GM19372 (cell line): Measurements from ENCODE around the gene ERMP1.
"Not testable (repeated sequence)": the region's sequence is repeated elsewhere in the genome, so short reads cannot be mapped to it uniquely, and the experiment has no call there.

Experiments used
- ATAC-seq: cut with Tn5 transposase; IDR thresholded peaks from one replicate; pipeline ENCODE4 v1.9.1; 2021; ENCODE audit warnings: mild to moderate bottlenecking, low read depth, moderate library complexity; ENCODE audit not compliant: unreplicated experiment

Gene ERMP1

GRCh38 chr9:5786370-5787127, 46.4 kb downstream of the ERMP1 start:
- ATAC-seq = no peak

DNA sequence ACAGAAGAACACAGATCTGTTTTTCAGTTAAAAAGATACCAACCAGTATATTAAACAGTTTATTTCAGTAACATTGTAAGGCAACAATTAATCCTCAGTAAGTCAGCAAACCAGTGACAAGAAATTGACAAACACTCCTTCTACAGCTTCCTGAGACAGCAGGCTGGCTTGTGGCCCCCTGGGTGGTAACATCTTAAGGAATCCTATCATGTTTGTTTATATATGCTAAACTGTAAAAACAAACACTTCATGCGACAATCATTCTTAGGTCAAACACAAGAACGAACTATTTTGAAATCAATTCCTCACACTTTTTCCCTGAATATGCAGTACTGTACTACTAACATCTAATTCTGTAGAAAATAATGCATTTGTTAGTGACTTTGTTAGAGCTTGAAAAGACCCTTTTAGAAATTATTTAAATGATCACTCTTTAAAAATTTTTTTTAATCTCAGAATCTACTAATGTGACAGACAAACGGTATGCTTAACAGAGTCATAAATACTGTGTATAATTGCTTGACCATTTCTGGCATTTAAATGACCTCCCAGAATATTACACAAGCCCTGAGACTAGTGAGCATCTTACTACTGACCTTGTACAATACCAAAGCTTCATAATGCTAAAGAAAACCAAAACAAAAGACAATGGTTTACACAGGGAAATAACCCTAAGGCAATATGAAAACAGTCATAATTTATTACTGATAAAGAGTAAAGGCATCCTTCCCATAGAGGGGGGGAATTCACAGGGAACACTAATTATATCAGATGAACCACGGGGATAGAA, 48.2 kb downstream of the ERMP1 start:
- no peak for ATAC-seq

GRCh38 chr9:5783982-5784381, 48.9 kb downstream of the ERMP1 start:
- no peak for ATAC-seq

- not testable (repeated sequence) for ATAC-seq
Observed at GRCh38 chr9:5783420-5783819, 49.5 kb downstream of the ERMP1 start.

GRCh38 chr9:5779705-5780218, 53.2 kb downstream of the ERMP1 start:
- ATAC-seq = not testable (repeated sequence)

- no peak for ATAC-seq
Observed at GRCh38 chr9:5778805-5779204, 54.1 kb downstream of the ERMP1 start.

GRCh38 chr9:5773324-5773999, 59.5 kb downstream of the ERMP1 start:
- ATAC-seq = no peak

DNA sequence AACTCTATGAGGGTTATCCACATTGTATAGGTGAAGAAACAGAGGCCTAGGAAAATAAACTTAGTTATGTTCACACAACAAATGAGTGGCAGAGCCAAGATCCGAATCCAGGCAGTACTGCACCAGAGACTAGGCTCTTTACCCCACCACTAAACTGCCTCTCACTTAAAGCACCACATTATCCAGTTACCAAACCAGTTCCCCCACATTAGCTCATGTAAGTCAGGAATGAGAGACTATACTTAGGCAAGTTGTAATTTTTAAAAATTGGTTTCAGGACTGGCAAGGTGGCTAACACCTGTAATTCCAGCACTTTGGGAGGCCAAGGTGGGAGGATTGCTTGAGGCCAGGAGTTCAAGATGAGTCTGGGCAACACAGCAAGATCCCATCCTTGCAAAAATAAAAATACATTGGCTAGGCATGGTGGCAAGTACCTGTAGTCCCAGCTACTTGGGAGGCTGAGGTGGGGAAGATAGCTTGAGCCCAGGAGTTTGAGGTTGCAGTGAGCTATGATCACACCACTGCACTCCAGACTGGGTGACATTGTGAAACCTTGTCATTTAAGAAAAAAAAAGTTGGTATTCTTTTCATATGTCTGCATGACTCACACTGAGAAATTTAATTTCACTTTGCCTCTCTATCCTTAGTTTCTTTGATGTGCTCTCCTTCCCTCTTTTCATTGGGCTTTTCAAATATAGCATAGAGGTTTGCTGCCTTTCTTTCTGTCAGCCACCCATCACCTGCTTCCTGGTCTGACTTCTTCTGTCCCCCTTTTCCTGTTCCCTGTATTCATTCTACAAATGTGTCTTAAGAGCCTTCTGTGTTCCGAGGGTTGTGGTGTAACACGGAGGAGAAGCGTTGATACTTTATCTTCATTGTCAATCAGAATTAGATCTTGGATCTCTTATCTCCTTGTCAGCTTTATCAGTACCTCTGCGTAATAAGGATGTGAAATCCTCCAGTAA, 64.7 kb downstream of the ERMP1 start:
- no peak for ATAC-seq

GRCh38 chr9:5764130-5764868, 68.6 kb downstream of the ERMP1 start:
- ATAC-seq = peak; percentile 92

DNA sequence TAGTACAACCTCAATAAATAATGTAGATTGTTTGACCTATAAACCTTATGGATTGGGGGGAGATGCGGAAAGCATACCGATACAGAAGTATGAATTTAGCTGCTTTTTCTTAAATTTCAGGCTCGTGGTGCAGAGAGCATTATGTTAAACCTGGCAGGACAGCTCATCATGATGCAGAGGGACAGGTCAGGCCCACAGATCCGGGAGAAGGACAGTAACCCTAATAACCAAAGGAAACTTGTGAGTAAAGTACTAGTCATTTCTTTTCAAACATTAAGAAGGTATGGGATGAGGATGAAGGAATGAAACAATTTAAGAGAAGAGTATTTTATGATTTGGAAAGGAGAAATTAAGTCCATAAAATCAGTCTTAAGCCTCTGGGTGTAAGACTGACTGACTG, 70.5 kb downstream of the ERMP1 start:
- no peak for ATAC-seq

DNA sequence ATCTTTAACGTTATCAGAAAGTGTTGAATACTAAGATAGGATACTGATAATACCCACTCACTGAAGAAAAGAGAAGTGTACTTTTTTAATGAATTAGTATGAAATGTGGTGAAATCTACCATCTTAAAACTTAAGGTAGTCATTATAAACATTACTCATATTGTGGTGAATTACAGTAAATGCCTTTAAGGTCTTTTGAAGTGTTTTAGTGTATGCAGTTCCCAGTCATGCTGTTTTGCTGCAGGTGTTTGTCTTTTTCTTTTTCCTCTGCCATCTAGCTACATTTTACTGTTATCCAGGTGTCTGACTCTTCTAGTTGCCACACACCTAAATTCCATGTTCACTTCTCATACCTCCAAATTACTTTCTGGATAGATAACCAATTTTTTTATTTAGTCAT, 72.6 kb downstream of the ERMP1 start:
- no peak for ATAC-seq

DNA sequence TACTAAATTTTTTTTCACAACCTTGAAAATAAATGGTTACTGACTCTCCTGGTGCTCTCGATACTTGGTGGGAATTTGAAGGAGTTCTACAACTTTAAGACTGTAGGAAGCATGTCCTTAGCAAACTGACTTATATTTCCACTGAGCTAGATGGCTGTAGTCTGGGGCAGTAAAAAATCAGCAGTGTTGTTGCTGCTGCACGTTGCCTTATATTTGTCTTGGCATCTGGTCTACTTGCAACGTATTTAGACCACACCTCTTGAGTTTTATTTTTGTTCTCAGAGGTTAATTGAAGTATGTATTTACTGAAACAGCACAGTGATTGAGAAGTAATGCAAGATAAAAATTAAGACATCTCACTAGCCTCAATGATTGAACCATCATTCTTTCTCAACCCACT, 76.3 kb downstream of the ERMP1 start:
- ATAC-seq = no peak

GRCh38 chr9:5750569-5750968, 82.3 kb downstream of the ERMP1 start:
- no peak for ATAC-seq

DNA sequence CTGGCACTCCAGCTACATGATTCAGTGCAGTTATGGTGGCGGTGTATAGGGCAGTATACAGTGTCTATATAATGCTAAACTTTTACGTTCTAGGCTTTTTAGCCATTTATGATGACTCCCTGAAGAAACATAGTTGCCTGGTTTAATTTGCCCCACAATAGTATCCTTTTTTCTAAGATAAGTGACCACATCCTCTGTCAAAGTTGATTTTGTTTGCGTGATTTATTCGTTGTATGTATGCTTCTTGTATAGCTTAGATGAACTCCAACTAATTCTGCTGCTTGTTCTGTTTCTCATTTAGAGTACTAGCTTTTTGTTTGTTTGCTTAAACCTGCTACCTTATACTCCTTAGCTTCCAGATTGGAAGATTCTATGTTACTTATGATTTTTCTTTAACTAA, 83.6 kb downstream of the ERMP1 start:
- no peak for ATAC-seq

DNA sequence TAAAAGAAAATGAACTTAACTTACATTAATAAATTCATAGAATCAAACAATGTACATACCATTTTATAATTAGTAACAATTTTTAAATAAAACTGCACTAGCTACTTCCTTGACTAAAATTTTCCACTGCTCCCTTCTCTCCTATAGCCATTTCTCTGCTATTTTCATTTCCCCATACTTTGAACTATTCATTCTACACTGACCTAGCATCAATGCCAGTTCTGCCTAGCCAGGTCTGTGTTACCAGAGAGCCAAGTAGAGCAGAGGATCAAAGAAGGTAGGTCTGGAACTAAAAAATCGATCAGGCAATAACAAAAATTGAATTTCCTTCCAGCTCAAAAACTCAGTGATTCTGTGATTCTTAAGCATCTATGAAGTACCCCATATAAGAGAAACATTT, 84.5 kb downstream of the ERMP1 start:
- no peak for ATAC-seq

DNA sequence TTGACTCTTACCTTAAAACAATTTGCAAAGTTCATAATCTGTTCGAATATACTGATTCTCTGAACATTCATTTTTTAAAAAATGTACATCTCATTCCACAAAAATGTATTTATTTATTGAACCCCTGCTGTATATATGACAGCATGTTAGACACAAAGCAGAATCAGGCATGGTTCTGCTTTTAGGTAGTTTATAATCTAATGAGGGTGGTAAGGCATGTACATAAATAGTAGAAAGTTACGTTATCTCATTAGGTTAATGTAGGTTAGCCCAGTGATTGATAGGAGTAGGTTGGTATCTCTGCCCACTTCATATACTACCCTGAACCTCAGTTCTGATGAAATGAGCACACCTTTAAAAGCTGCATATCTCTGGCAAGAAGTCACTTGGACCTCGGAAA, 89.8 kb downstream of the ERMP1 start:
- no peak for ATAC-seq

- ATAC-seq = no peak
Observed at GRCh38 chr9:5736563-5737346, 96.2 kb downstream of the ERMP1 start.

GRCh38 chr9:5735072-5735471, 97.8 kb downstream of the ERMP1 start:
- ATAC-seq = no peak
